K562 (cell line): ENCODE data around the gene APOBEC3A. TPM values are rescaled to one million over a fixed set of nuclear protein-coding genes. Genes with fewer than 3 reads are reported as not detected.

Source experiments
- ELF2 ChIP-seq: fragments of 250-450 bp; sonication (Bioruptor Pico); IDR thresholded peaks from 2 replicates; pipeline ENCODE4 v1.5.0; 2021; ENCODE audit warnings: mild to moderate bottlenecking
- HDAC2 ChIP-seq: fragments of 450-650 bp; IDR thresholded peaks from 2 replicates; pipeline ENCODE4 v1.6.1; 2016; ENCODE audit warnings: mild to moderate bottlenecking
- KDM1A ChIP-seq, 2 experiments: fragments of 450-650 bp; IDR thresholded peaks; 2 replicates each; pipeline ENCODE4 v1.6.1; 2016; ENCODE audit warnings: mild to moderate bottlenecking in 2 of 2
- MAZ ChIP-seq, 2 experiments: fragments of 450-650 bp in 1 of 2; sonication (generic) in 1 of 2; formaldehyde crosslinking; IDR thresholded peaks in 1 of 2; conservative IDR thresholded peaks in 1 of 2; 2 replicates each; pipeline versions ENCODE4 v1.4.0 to v1.5.0; 2020; ENCODE audit warnings: mild to moderate bottlenecking in 1 of 2, missing genetic modification reagents in 1 of 2
- SMARCB1 ChIP-seq: IDR thresholded peaks from 2 replicates; pipeline ENCODE4 v1.6.1; 2011; ENCODE audit warnings: improper control_type of control experiment, low read depth; ENCODE audit not compliant: insufficient read length
- SOX6 ChIP-seq: fragments of 450-650 bp; IDR thresholded peaks from 2 replicates; pipeline ENCODE4 v1.6.1; 2014; ENCODE audit warnings: mild to moderate bottlenecking
- SP1 ChIP-seq: sonication (generic); formaldehyde crosslinking; IDR thresholded peaks from 2 replicates; pipeline ENCODE4 v1.8.1; 2022; ENCODE audit warnings: mild to moderate bottlenecking, missing genetic modification reagents
- SRF ChIP-seq, 2 experiments: fragments of 250-450, 450-650 bp in 1 of 2; sonication (Bioruptor Pico) in 1 of 2; sonication (generic) in 1 of 2; formaldehyde crosslinking; IDR thresholded peaks; 2 replicates each; pipeline versions ENCODE4 v1.5.0 to v1.5.1; 2020 to 2022; ENCODE audit warnings: mild to moderate bottlenecking in 1 of 2, missing genetic modification reagents in 1 of 2
- TBP ChIP-seq: optimal IDR thresholded peaks from 2 replicates; pipeline ENCODE3; 2011; ENCODE audit warnings: low read depth, low read length, improper control_type of control experiment
- ZNF766 ChIP-seq: fragments of 200-800 bp; sonication (Bioruptor generic); conservative IDR thresholded peaks from 2 replicates; pipeline ENCODE4 v1.6.1; 2016; ENCODE audit warnings: missing genetic modification characterization, missing compliant biosample characterization
- ZNF778 ChIP-seq: fragments of 450-650 bp; formaldehyde crosslinking; IDR thresholded peaks from 2 replicates; pipeline ENCODE4 v1.4.0; 2020; ENCODE audit warnings: mild to moderate bottlenecking, moderate library complexity
- polyA plus RNA-seq, 8 experiments: library from polyadenylated mRNA; depleted of rRNA in 4 of 8; stranded (reverse) in 5 of 8; unstranded in 3 of 8; fragments of >200 nt; fragmentation: Nextera tagmentation in 2 of 8; fragmentation: Illumina TruSeq in 1 of 8; extraction: Ambion mirVana in 2 of 8; extraction: Trizol in 1 of 8; gene quantifications; 2 replicates each; pipeline versions ENCODE4 v1.2.1 to v1.2.3, GENCODE V29; 2011 to 2014; ENCODE audit warnings: inconsistent platforms in 1 of 8, missing spikeins in 1 of 8
- total RNA-seq, 7 experiments: library from RNA; depleted of rRNA in 6 of 7; stranded (reverse); fragments of >200 nt in 6 of 7; fragmentation: Illumina TruSeq in 2 of 7; extraction: Trizol in 2 of 7; gene quantifications; 2 replicates each; pipeline versions ENCODE4 v1.2.1 to v1.2.3, GENCODE V29; 2011 to 2021; ENCODE audit warnings: low replicate concordance in 1 of 7
- TF ChIP-seq, protein P1 (sequence below): fragments of 450-650 bp; IDR thresholded peaks from 2 replicates; pipeline ENCODE4 v1.6.1; 2018; ENCODE audit not compliant: partially characterized antibody
- TF ChIP-seq, protein P2 (sequence below): sonication (generic); formaldehyde crosslinking; IDR thresholded peaks from 2 replicates; pipeline ENCODE4 v1.8.1; 2023; ENCODE audit warnings: mild to moderate bottlenecking, missing genetic modification reagents
- TF ChIP-seq, protein P3 (sequence below): fragments of 250-450 bp; sonication (Bioruptor Pico); IDR thresholded peaks from 2 replicates; pipeline ENCODE4 v1.4.0; 2020; ENCODE audit warnings: mild to moderate bottlenecking, moderate library complexity
- TF ChIP-seq, protein P4 (sequence below): sonication (generic); formaldehyde crosslinking; IDR thresholded peaks from 2 replicates; pipeline ENCODE4 v1.8.0; 2022; ENCODE audit warnings: mild to moderate bottlenecking, low read depth, missing genetic modification reagents
- TF ChIP-seq, protein P5 (sequence below): fragments of 450-650 bp; IDR thresholded peaks from 2 replicates; pipeline ENCODE4 v1.6.1; 2016; ENCODE audit warnings: borderline replicate concordance

The APOBEC3A gene
- total and polyA plus RNA-seq, 9 of the 15 experiments (the other 6 are each of a cell fraction or from before 2014, with no cell fraction given) = 0.04 TPM; not detected in 8

DNA sequence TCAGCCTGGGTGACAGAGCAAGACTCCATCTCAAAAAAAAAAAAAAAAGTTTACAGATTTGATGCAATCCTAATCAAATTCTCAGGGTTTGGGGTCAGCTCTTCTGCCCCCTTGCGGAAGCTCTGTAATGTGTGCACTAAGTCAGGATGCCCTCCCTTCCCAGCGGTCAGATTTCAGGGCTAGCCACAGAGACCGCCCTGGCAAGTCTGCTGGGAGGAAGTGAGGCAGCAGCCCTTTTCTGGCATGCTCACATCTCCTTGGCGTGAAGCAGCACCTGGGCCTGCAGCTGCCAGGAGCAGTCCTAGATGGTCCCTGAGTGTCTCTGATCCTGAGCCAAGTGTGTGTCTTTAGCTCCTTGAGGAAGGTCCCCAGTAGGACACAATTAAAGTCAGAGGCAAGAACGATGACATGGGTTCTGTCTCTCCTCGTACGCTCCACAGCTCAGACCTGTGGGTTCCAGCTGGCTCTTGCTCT is 45.8 kb downstream of the APOBEC3A start (continued):
- TF ChIP-seq, protein P1, sequence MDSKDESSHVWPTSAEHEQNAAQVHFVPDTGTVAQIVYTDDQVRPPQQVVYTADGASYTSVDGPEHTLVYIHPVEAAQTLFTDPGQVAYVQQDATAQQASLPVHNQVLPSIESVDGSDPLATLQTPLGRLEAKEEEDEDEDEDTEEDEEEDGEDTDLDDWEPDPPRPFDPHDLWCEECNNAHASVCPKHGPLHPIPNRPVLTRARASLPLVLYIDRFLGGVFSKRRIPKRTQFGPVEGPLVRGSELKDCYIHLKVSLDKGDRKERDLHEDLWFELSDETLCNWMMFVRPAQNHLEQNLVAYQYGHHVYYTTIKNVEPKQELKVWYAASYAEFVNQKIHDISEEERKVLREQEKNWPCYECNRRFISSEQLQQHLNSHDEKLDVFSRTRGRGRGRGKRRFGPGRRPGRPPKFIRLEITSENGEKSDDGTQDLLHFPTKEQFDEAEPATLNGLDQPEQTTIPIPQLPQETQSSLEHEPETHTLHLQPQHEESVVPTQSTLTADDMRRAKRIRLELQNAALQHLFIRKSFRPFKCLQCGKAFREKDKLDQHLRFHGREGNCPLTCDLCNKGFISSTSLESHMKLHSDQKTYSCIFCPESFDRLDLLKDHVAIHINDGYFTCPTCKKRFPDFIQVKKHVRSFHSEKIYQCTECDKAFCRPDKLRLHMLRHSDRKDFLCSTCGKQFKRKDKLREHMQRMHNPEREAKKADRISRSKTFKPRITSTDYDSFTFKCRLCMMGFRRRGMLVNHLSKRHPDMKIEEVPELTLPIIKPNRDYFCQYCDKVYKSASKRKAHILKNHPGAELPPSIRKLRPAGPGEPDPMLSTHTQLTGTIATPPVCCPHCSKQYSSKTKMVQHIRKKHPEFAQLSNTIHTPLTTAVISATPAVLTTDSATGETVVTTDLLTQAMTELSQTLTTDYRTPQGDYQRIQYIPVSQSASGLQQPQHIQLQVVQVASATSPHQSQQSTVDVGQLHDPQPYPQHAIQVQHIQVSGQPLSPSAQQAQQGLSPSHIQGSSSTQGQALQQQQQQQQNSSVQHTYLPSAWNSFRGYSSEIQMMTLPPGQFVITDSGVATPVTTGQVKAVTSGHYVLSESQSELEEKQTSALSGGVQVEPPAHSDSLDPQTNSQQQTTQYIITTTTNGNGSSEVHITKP = no peak
- peak in 1 of 2 experiments; percentile 45; a peak in 1 of 4 replicates for TF ChIP-seq SRF (CRISPR knock-in tag; IDR thresholded peaks at IDR 0.05)
- TF ChIP-seq, protein P2, sequence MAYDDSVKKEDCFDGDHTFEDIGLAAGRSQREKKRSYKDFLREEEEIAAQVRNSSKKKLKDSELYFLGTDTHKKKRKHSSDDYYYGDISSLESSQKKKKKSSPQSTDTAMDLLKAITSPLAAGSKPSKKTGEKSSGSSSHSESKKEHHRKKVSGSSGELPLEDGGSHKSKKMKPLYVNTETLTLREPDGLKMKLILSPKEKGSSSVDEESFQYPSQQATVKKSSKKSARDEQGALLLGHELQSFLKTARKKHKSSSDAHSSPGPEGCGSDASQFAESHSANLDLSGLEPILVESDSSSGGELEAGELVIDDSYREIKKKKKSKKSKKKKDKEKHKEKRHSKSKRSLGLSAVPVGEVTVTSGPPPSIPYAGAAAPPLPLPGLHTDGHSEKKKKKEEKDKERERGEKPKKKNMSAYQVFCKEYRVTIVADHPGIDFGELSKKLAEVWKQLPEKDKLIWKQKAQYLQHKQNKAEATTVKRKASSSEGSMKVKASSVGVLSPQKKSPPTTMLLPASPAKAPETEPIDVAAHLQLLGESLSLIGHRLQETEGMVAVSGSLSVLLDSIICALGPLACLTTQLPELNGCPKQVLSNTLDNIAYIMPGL = no peak
- TF ChIP-seq, protein P3, sequence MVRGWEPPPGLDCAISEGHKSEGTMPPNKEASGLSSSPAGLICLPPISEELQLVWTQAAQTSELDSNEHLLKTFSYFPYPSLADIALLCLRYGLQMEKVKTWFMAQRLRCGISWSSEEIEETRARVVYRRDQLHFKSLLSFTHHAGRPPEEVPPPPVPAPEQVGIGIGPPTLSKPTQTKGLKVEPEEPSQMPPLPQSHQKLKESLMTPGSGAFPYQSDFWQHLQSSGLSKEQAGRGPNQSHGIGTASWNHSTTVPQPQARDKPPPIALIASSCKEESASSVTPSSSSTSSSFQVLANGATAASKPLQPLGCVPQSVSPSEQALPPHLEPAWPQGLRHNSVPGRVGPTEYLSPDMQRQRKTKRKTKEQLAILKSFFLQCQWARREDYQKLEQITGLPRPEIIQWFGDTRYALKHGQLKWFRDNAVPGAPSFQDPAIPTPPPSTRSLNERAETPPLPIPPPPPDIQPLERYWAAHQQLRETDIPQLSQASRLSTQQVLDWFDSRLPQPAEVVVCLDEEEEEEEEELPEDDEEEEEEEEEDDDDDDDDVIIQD = no peak
- TF ChIP-seq KDM1A (IDR thresholded peaks at IDR 0.05) = peak in 1 of 2 experiments; percentile 42; a peak in 1 of 4 replicates
- TF ChIP-seq SOX6 = no peak
- TF ChIP-seq ZNF778 (CRISPR knock-in tag) = no peak
- 0 out of 4 replicates have a peak, but pooled peaks of 1 of the 2 experiments have one; percentile 24 for TF ChIP-seq MAZ (CRISPR knock-in tag; conservative IDR thresholded peaks at IDR 0.05 in 1 of 2, IDR thresholded peaks at IDR 0.05 in 1 of 2)
- no peak for TF ChIP-seq ZNF766 (CRISPR knock-in tag)
- TF ChIP-seq, protein P4, sequence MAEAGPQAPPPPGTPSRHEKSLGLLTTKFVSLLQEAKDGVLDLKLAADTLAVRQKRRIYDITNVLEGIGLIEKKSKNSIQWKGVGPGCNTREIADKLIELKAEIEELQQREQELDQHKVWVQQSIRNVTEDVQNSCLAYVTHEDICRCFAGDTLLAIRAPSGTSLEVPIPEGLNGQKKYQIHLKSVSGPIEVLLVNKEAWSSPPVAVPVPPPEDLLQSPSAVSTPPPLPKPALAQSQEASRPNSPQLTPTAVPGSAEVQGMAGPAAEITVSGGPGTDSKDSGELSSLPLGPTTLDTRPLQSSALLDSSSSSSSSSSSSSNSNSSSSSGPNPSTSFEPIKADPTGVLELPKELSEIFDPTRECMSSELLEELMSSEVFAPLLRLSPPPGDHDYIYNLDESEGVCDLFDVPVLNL (CRISPR knock-in tag) = no peak
- TF ChIP-seq, protein P5, sequence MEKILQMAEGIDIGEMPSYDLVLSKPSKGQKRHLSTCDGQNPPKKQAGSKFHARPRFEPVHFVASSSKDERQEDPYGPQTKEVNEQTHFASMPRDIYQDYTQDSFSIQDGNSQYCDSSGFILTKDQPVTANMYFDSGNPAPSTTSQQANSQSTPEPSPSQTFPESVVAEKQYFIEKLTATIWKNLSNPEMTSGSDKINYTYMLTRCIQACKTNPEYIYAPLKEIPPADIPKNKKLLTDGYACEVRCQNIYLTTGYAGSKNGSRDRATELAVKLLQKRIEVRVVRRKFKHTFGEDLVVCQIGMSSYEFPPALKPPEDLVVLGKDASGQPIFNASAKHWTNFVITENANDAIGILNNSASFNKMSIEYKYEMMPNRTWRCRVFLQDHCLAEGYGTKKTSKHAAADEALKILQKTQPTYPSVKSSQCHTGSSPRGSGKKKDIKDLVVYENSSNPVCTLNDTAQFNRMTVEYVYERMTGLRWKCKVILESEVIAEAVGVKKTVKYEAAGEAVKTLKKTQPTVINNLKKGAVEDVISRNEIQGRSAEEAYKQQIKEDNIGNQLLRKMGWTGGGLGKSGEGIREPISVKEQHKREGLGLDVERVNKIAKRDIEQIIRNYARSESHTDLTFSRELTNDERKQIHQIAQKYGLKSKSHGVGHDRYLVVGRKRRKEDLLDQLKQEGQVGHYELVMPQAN = no peak
- TF ChIP-seq SMARCB1 = no peak
- TF ChIP-seq TBP = no peak
- no peak for TF ChIP-seq SP1 (CRISPR knock-in tag)
- no peak for TF ChIP-seq ELF2 (CRISPR knock-in tag)
- TF ChIP-seq HDAC2 = no peak
